Measurements from ENCODE around the gene PRKG1. TPM values are rescaled to one million over a fixed set of nuclear protein-coding genes. Genes with fewer than 3 reads are reported as not detected.
"Not testable (repeated sequence)": the region's sequence is repeated elsewhere in the genome, so short reads cannot be mapped to it uniquely, and the experiment has no call there.

The PRKG1 gene
- total RNA-seq, 1 experiment from 2014 or later, result 136 TPM

DNA sequence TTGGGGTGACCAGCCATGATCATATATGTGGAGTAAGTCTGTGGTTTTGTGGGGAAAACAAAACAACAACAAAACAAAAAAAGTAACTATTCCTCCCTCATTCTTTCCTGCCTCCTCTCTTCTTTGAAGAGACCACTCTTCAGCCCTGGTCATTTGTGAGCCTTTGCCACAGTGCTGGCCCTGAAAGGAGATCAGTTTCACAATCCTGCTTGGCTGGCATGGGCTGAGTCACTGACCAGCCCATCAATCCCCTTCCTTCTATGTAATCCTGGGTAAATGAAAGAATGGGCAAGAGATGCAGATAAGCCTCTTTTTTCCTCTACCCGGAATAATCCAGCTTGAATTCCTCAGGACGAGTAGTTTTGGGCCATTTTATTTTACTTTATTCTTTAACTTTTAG lies 611.5 kb downstream of the PRKG1 start:
- in situ Hi-C loops (cut with HindIII; ENCODE audit: low sequenced_read_pairs), result no loop called here

DNA sequence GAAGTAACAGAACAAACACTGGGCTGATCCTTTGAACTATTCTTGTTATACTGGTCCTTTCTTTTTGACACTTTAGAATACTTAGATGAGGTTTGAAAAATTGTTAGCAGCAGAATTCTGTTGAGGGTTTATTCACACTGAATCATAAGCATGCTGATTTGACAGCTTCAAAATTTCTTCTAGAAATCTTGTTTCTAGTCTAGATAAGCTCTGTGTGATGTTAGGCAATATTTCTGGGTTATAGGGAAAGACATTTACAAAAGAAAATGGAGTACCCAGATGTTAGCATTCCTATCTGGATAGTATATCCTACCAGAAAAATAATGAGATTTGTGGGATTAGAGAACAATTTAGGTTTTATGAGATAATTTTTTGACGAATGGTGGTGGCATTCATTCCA lies 613.0 kb downstream of the PRKG1 start:
- no peak for DNase-seq (ENCODE audit: low spot score)
- in situ Hi-C loops (cut with HindIII; ENCODE audit: low sequenced_read_pairs), result no loop called here

More for the DNA sequence above, 611.5 kb downstream of the PRKG1 start:
- no peak for DNase-seq (ENCODE audit: low spot score)

DNA sequence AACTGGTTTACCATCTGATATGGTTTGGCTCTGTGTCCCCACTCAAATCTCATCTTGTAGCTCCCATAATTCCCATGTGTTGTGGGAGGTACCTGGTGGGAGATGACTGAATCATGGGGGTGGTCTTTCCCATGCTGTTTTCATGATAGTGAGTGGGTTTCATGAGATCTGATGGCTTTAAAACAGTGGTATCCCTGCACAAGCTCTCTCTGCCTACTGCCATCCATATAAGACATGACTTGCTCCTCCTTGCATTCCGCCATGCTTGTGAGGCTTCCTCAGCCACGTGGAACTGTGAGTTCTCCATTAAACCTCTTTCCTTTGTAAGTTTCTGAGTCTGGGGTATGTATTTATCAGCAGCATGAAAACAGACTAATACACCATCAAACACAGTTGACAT lies 614.5 kb downstream of the PRKG1 start:
- DNase-seq (ENCODE audit: low spot score); in situ Hi-C loops (cut with HindIII; ENCODE audit: low sequenced_read_pairs): not testable (repeated sequence)

DNA sequence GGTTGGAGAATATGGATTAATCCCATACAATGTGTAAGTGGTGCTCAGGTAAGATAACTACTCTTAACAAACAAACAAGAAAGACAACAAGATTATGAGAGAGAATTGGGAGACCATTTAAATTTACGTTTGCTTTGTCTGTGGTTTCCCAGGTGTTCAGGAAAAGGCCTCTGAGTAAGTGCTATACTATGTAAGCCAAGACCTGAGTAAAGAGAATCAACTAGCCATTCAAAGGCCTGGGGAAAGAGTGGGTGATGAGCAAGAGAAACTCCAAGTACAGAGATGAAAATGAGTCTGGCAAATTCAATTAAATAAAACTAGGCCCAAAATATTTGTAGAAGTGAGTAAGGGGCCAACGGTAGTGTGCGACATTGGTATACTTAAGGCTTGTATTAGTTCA lies 615.2 kb downstream of the PRKG1 start:
- in situ Hi-C loops (cut with HindIII; ENCODE audit: low sequenced_read_pairs), result no loop called here
- no peak for DNase-seq (ENCODE audit: low spot score)

DNA sequence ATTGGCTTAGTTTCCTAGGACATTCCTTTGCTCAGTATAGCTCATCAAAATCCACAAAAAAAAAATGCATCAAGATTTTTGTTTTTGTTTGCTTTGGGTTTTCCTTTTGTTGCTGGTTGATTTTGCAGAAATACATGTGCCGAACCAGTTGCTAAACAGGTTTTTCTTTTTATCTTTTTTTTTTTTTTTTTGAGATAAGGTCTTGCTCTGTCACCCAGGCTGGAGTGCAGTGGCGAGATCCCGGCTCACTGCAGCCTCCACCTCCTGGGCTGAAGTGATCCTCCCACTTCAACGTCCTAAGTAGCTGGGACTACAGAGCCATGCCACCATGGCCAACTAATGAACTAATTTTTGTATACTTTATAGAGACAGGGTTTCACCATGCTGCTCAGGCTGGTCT lies 616.8 kb downstream of the PRKG1 start:
- in situ Hi-C loops (cut with HindIII; ENCODE audit: low sequenced_read_pairs), result no loop called here
- DNase-seq (ENCODE audit: low spot score), result no peak

DNA sequence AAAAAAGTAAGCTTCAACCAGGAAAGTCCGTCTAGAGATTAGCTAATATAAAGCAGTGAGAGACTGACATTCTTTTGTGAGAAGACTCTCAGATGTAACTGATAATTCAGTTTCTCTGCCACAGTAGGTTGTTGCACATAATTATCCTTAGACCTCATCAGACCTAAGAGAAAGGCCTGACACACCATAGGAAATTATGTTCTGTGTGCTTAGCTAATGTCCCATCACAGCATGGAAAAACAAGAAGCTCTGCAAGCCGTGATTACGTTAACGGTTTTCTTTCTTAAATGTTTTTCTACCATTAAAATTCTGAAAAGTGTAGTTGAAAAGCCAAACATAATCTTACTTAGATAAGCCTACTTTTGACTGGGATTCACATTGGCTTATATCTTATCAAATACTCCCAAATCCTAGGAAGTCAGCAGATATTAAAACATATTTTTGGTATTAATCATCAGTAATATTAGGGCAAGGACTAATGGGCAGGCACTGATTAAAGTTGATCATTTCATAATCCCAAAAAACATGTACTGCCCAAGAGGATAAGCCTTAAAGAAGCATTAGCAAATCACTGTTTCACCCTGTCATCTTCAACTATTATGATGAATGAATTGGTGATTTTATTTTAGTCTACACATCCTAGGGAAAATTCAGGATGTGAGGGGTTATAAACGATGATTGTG lies 619.9 kb downstream of the PRKG1 start:
- in situ Hi-C loops (cut with HindIII; ENCODE audit: low sequenced_read_pairs), result no loop called here
- no peak for DNase-seq (ENCODE audit: low spot score)

DNA sequence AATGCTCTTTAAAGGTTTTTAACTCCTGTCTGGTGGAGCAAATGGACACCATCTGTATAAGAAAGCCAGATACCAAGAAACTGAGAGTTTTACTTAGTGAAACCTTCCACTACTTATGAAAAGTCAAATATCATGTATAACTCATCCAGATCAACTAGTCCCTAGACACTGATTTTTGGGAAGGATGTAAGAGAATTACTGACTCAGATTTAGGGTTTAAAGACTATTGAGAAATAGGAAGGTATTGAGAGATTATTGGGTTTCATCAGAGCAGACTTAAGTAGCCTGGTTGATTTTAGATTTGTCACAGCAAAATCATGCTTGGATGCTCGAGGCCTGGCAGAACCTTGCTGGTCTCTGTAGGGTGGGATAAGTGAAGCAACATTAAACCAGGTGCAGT lies 622.0 kb downstream of the PRKG1 start:
- no peak for DNase-seq (ENCODE audit: low spot score)
- in situ Hi-C loops (cut with HindIII; ENCODE audit: low sequenced_read_pairs), result no loop called here

DNA sequence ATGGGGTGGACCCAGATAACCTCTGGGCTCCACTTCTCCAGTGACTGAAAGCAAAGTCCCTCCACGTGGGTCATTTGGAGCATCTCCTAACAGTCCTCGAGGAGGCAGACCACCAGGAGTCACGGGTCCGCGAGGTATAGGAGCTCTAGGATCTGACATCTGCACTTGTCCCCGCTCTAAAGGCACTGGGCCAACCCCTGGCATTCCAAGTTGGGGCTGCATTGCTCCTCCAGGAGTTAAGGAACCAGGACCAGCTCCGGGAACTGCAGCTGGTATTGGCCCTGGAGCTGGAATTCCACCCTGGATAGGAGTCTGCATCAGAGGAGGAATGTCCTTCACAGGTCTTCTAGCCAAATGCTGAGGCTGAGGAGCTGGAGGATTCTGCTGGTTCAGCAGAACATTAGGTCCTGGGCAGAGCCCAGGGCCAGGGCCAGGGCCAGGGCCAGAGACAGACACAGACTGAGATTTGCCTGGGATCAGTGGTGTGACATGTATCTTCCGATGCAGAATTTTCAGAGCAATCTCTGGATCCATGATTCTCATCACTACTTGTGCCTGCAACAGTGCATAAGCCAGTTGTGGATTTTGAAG lies 624.3 kb downstream of the PRKG1 start:
- in situ Hi-C loops (cut with HindIII; ENCODE audit: low sequenced_read_pairs), result no loop called here
- DNase-seq (ENCODE audit: low spot score), result no peak

DNA sequence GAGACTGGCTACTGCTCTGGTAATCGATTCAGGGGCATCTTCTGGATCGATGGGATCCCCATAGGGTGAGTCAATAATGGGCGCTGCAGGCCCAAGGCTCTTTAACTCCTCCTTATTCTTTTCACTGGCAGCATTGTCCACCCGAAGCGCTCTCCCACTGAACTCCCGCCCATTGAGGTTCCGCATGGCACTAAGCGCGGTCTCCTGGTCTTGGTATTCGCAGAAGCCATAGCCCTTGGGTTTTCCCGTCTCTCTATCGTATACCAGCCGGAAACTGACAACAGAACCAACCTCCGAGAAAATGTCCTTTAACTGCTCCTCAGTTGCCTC lies 624.8 kb downstream of the PRKG1 start:
- no peak for DNase-seq (ENCODE audit: low spot score)
- in situ Hi-C loops (cut with HindIII; ENCODE audit: low sequenced_read_pairs), result no loop called here

DNA sequence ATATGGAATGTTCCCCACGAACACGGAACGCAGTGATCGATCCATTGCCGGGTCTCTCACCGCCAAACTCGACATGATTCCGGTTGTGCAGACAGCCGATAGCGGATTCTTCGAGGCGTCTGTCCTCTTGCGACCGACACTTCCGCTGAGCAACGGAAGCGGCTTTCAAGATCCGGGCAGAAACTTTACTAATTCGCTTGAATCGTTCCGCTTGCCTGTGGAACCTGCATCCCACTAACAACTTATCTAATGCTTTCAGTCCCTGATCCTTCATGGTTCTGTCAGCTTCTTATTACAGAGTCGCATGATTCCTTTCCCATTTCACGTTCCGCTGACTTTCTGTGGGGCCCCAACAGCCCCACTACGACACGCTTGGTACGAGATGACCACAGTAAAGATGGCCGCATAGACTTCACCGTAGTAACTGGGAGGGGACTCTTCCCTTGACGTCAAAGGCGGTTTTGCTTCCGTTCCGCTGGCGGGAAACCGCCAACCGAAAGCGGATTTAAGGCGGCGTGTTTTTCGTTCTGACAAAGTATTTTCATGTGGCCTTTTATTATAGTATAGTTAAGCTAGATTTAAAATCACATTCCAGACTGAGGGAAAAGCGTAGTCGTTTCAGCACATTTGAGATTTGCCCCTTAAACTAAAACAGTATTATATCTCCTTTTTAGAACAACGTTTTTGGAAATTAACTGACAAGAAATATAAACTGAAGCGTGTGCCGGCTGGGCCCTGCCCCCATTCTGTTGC lies 625.4 kb downstream of the PRKG1 start, which contains the start of gene CSTF2T:
TSS of gene CSTF2T (minus strand) at position 121 of the 753 bp plus-strand sequence. CDS start at position 75, 46 bp downstream.
- DNase-seq (ENCODE audit: low spot score), result peak; percentile 94
- in situ Hi-C loops (cut with HindIII; ENCODE audit: low sequenced_read_pairs), result no loop called here

DNA sequence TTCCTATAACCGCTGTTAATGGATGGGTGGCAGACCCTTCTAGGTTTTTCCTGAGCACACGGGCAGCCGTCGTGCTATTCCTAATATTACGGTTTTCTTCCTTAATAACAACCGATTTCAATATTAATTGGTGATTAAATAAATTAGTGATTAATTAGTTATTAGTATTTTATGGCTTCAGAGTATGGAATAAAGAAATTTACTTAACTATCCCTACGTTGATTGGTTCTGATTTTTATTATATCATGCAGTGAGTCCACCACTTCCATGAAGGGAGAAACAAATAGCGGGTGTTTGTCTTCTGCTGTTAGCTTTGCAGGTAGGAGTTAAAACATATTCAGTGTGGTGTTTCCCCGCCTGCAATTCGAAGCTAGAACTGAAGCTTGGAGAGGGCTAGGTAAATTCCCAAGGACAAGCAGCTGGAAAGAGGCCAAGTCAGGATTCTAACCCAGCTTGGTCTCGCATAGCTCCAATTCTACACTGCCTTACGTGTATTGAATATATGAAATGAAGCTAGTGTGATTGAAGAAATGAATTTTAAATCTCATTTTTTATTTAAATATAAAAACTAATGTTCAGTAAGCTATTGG lies 626.0 kb downstream of the PRKG1 start:
- DNase-seq (ENCODE audit: low spot score), result peak; percentile 52
- in situ Hi-C loops (cut with HindIII; ENCODE audit: low sequenced_read_pairs), result no loop called here

DNA sequence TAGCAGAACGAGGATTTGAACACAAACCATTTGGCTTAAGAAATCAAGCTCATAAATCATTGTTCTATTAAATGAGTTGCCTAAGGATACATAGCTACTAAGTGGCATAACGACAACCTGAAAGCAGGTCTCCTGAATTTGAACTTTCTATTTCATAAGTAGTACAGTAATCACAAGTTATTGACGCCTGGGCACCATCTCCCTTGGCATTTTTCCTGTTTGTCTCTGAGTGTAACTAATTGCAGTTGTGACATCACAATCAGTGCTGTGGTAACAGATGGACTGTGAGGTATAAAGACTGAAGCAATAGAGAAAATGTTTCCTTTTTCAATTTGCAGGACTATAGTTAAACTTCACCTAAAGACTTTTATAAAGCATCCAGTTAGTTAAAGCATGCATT lies 631.5 kb downstream of the PRKG1 start:
- no peak for DNase-seq (ENCODE audit: low spot score)
- in situ Hi-C loops (cut with HindIII; ENCODE audit: low sequenced_read_pairs), result no loop called here

DNA sequence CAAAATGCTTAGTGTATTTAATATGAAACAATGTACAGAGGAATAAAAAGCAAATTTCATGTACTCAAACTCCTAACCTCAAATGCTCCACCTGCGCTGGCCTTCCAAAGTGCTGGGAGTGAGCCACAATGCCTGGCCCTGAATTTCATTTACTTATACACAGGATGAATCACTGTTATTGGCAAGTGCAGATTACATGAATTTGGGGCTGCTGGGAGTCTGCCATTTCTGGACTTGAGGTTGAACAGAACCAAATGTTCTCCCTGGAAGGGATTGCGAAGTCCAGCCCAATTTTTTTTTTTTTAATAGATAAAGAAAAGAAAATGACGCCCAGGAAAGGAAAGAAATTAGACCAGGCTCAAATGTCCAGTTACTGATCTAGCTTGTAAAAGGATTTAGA lies 631.9 kb downstream of the PRKG1 start:
- in situ Hi-C loops (cut with HindIII; ENCODE audit: low sequenced_read_pairs), result no loop called here
- peak; percentile 17 for DNase-seq (ENCODE audit: low spot score)

DNA sequence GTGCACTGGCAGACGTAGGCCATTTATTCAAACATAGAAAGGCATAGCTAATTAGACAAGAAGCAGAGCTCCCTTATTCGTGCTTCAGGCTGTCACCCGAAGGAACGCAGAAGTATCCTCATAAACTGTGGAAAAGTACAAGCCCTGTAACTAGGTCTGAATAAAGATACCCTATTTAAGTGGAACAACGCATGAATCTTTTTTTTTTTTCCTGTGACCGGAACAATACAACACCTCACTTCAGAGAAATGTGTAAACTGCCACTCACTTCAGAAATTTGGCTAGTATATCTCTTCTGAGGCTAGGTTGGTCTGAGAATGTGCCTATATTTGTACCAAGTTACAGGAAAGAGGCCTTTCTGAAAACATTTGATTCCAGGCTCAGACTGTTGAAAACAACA lies 633.1 kb downstream of the PRKG1 start:
- in situ Hi-C loops (cut with HindIII; ENCODE audit: low sequenced_read_pairs), result no loop called here
- DNase-seq (ENCODE audit: low spot score), result no peak

DNA sequence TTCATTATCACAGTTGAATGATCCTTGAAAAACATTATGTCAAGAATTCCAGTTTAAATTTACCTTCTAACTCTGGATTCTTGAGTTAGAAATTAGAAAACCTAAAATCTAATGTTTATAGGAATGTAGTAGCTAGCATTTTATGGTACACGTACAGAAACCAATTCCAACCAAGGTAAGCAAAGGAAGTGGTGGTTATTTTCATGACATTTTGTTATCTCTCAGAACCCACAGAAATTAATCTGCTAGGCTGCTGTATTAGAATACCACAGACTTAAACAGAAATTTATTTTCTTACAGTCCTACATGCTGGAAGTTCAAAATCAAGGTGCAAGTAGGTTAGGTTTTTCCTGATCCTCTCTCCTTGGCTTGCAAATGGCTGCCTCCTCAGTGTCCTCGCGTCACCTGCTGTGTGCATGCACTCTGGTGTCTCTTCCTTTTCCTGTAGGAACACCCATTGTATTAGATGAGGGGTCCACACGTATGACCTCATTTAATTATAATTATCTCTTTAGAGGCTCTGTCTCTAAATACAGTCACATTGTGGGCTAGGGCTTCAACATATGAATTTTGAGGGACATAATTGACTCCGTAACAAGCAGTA lies 633.6 kb downstream of the PRKG1 start:
- in situ Hi-C loops (cut with HindIII; ENCODE audit: low sequenced_read_pairs), result no loop called here
- DNase-seq (ENCODE audit: low spot score), result no peak

DNA sequence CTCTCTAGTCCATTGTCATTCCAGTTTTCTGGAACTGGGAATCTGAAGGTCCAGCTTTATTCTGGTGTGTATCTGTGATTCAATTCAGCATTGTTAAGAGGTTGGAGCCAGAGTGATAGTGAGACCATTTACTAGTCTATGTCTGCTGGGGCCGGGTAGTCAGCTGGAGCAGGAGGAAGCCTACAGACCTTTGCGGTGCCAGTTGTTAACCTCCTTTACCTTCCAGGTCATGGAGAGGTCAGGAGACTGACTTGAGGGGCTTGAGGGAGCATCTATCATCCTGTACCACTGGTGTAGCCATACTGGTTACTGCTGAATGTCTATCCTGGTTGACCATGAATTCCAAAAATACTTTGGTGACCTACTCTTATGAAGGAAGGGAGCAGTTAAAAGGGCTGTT lies 634.3 kb downstream of the PRKG1 start:
- in situ Hi-C loops (cut with HindIII; ENCODE audit: low sequenced_read_pairs), result no loop called here
- no peak for DNase-seq (ENCODE audit: low spot score)

DNA sequence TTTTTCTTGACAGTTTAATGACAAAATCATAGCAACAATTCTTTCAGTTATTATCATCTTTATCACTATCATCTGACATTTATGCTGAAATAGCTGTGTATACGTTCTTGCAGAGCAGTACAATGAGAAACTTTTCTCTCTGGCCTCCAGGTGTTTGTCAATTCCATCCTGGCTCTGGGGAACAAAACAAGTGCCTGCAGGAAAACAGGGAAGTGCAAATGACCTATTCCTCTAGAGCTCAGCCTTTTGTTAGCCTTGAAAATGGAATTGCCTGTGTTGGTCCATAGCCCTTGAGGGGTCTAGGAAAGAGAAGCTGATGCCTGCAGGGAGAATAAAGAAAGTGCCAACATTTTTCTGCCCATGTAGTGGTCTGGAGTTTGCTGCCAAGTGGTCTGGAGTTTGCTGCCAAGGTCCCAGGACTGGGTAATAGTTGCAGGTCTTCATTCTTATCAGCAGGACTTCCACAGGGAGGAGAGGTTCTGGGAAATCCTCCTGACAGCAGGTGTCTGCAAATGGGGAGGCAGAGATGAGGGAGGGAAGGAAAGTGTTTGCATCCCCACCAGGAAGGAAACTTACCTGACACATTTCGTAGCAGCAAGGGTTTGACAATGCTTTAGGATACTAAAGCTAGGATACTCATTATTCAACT lies 635.2 kb downstream of the PRKG1 start:
- in situ Hi-C loops (cut with HindIII; ENCODE audit: low sequenced_read_pairs), result no loop called here
- no peak for DNase-seq (ENCODE audit: low spot score)

DNA sequence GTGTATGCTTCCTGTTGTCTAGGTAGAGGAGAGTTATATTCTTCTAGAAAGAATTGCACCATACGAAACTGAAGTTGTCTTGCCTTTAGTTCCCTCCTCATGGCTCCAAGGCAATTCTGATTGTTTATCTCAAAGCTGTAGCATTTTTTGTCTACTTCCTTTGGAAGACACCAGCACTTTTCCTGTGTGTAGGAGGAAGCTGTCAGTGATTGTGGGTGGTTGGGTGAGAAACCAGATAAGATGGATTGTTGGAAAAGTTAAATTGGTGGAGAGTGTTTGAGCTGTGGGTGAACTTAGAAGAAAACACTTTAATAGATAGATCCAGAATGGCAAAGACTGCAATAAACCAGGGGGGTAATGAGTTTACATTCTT lies 637.2 kb downstream of the PRKG1 start:
- DNase-seq (ENCODE audit: low spot score), result no peak
- in situ Hi-C loops (cut with HindIII; ENCODE audit: low sequenced_read_pairs), result no loop called here

DNA sequence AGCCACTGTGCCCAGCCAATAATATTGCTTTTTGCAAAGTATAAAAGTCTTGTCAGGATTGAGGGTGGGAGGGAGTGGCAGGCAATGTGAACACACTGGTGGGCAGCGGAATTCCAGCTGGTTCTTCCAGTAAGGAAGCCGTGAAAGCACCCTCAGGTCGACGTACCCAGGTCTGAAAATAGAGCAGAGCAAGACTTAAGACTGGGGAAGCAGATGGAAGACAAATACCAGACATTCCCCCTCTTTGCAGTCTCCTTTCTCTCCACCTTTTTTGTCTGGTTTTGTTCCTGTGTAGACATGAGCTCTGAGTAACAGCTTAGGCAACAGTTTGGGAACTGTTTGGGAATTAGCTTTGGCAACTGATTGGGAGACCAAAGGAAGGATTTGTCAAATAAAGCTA lies 642.7 kb downstream of the PRKG1 start:
- in situ Hi-C loops (cut with HindIII; ENCODE audit: low sequenced_read_pairs), result no loop called here

More for the DNA sequence above, 642.7 kb downstream of the PRKG1 start:
- no peak for DNase-seq (ENCODE audit: low spot score)

Measured in G401 (cell line).